Measurements from ENCODE around the gene NSUN4.
"Not testable (repeated sequence)": the region's sequence is repeated elsewhere in the genome, so short reads cannot be mapped to it uniquely, and the experiment has no call there.

The NSUN4 gene

DNA sequence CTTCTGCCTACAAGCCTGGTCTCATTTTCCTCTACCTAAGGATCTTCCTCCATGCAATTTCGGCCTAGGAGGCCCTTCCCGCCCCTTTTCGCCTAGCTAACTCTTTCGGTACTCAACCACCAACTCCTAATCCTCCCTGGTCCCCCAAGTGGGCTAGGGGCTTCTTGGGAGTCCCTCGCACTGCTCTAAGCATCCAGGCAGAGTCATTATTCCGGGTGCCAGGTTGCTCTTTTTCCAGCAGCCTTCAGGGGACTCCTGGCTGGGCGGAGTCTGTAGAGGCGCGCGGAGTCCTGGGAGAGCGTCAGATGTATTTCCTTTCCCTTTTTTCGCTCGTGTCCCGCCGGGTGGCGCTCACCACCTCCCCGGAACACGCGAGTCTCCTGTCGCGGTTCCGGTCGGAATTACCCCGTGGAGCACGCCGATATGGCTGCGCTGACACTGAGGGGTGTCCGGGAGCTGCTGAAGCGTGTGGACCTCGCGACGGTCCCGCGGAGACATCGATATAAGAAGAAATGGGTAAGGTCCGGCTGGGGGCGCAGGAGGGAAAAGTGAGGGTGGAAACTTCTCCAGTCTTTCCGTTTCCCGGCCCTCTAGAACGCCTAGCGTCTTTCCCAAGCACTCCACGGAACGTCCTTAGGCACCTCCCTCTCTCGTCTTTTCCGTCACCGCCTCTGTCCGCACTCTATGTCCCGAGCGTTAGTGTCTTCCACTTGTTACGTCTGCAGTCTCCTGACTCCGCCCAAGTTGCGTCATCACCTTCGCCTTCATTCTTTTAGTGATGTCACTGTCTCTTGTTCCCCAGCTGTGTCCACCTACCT lies at the start of gene NSUN4:
NSUN4 (plus strand) TSS at position 404 of the 818 bp plus-strand sequence; CDS start at position 424, 20 bp downstream.
- peak; percentile 64 for DNase-seq (ENCODE audit: low read depth, low spot score)
- H3K27ac ChIP-seq: peak within 1 kb of the TSS; percentile 95

GRCh38 chr1:46295306-46295705 lies 45.3 kb upstream of the NSUN4 start:
- DNase-seq (ENCODE audit: low read depth, low spot score): no peak
- no peak overlapping the region for H3K27ac ChIP-seq

- DNase-seq (ENCODE audit: low read depth, low spot score): no peak
These were observed 42.2 kb upstream of the NSUN4 start for GRCh38 chr1:46298387-46298786.

DNA sequence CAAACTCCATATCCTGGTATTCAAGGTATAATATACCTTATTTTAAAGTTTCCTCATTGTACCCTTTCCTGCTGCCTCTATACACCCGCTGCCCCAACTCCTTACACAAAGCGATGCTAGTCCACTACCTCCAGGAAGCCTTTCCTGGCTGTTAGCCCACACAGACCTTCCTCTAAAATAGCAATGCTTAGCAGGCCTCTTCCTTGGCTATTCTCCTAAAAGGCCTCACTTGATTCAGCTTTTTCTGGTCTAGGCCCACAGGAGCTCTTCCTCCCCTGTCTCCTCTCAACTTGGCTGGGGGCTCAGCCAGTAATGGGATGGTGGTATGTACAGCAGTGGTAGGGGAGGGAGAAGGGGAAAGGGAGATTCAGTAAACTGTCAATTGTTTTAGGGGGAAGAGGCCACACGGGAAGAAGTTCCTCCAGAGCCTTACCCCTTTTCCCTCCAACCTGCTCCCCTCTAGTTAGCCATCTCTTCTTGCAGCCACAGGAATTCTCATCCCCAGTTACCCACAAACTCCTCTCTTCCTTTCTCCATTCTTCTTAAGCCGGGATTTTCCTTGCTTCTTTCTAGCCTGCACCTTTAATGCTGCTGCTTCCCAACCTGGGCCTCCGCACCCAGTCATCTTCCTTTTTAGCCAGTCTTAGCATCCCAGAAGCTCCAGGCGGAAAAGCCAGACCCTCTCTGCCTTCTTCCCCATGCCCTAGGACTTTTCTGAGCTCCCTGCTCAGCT lies 39.8 kb upstream of the NSUN4 start:
- DNase-seq (ENCODE audit: low read depth, low spot score): no peak
- peak overlapping the region; percentile 85 for H3K27ac ChIP-seq

More at GRCh38 chr1:46298387-46298786, 42.2 kb upstream of the NSUN4 start:
- no peak overlapping the region for H3K27ac ChIP-seq

- no peak for DNase-seq (ENCODE audit: low read depth, low spot score)
- H3K27ac ChIP-seq: peak overlapping the region; percentile 85
These were observed 39.2 kb upstream of the NSUN4 start for GRCh38 chr1:46301406-46301807.

GRCh38 chr1:46301808-46302640 lies 38.6 kb upstream of the NSUN4 start:
- no peak for DNase-seq (ENCODE audit: low read depth, low spot score)
- H3K27ac ChIP-seq: peak overlapping the region; percentile 85

DNA sequence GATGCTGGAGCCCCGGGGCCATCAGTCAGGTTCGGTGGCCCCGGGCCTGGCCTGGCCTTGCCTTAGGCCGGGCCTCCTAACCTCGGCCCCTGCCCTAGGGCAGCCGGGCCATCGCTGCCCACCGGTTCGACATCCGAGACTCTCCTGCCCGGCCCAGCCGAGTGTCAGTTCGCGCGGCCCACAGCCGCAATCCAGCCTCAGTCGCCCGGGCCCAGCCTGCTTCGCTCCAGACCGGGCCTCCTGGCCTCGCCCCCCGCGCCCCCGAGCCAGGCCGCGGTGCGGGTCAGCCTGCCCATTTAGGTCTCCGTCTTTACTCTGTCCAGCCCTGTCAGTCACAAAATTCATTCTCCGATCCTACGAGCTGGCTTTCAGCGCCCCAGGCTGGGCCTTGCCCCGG lies 38.0 kb upstream of the NSUN4 start:
- H3K27ac ChIP-seq: peak overlapping the region; percentile 85
- no peak for DNase-seq (ENCODE audit: low read depth, low spot score)

DNA sequence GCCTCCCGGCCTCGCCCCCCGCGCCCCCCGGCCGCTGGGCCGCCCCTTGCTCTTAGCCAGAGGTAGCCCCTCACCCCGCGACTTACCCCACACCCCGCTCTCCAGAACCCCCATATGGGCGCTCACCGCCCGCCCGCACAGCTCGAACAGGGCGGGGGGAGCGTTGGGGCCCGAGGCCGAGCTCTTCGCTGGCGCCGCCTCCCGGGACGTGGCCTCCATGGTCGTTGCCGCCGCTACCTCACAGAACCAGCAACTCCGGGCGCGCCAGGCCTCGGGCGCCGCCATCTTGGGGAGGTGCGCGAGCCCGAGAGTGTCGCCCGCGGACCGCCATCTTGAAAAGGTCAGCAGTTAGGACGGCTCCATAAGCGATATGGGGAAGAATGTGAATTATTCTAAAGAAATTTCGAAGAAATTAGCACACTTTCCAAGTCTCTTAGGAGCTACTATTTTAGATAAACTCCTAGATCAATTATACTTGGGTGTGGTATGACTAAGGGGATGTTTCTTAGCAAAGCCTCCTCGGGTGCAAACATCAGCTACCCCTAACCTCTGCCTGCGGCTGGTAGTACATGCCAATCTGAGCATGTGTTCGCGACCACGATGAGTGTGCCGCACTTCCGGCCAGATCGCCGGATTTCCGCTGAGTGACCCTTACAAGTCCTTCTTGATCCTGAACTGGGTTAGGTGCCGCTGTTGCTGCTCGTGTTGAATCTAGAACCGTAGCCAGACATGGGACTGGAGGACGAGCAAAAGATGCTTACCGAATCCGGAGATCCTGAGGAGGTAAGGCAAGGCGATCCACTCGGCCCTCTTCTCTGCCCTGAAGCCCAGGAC lies 37.4 kb upstream of the NSUN4 start, which contains the start of the genes LRRC41 and UQCRH:
LRRC41 (minus strand) TSS at position 579 of the 834 bp plus-strand sequence; CDS start at position 285, 294 bp downstream.
UQCRH (plus strand) TSS at position 661 of the 834 bp plus-strand sequence; CDS start at position 730, 69 bp downstream.
- H3K27ac ChIP-seq: peak within 1 kb of the TSS; percentile 85
- DNase-seq (ENCODE audit: low read depth, low spot score): peak; percentile 79

DNA sequence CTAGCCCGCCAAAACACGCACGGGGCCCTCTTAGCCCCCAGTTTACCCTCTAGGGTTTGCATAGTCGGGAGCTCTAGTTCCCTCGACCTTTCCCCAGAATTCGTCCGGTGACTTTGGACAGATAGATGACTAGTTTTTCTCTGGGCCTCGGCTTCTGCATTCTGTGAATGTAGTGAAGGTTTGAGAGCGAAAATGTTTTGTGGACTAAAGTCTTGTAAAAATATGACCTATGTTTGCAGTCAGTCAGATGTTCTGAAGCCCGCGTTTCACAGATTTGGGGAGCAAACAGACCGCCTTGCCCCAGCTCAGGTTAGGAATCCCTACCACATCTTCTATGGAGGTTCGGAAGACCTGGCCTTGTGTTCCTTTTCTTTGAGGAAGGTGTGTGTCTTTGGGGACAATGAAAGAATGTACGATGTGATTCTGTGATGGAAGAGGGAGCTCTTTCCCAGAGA lies 36.7 kb upstream of the NSUN4 start:
- DNase-seq (ENCODE audit: low read depth, low spot score): no peak
- peak overlapping the region; percentile 85 for H3K27ac ChIP-seq

DNA sequence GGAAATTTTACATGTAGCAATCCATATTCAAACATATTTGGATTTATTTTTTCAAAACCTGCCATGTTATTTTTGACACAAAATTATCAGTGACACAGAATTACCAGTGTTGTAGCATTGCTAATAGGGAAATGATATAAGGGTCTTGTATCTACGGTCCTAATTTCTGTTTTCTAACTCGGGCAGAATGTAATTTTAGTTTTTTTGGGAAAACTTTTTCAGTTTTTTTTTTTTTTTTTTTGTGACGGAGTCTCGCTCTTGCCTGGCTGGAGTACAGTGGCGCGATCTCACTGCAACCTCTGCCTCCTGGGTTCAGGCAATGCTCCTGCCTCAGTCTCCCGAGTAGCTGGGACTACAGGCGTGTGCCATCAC lies 34.5 kb upstream of the NSUN4 start:
- H3K27ac ChIP-seq: no peak overlapping the region
- DNase-seq (ENCODE audit: low read depth, low spot score): no peak

DNA sequence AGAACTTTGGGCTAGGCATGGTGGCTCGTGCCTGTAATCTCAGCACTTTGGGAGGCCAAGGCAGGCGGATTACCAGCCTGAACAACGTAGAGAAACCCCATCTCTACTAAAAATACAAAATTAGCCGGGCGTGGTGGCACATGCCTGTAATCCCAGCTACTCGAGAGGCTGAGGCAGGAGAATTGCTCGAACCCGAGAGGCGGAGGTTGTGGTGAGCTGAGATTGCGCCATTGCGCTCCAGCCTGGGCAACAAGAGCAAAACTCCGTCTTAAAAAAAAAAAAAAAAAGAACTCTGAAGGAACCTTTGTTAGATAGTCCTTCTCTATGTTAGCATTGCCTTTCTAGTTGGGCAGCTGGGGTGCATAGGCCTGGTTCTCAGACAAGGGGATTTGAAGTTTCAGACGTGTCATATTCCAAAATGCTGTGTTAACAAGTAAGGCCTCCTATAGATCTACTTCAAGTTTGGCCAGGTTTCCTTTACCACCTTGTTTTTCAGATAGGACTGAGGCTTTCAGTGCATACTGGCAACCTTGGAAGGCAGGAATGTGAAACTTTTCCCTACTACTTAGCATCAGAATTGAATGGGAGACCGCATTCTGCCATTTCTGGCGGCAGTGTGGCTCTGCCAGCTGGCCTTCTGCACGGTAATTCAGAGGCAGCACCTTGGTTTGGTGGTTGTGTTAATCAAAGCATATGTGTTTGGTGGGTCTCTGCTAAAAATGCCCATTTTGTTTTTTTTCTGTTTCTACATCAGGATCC lies 31.0 kb upstream of the NSUN4 start:
- no peak overlapping the region for H3K27ac ChIP-seq
- DNase-seq (ENCODE audit: low read depth, low spot score): no peak

- H3K27ac ChIP-seq: no peak overlapping the region
- no peak for DNase-seq (ENCODE audit: low read depth, low spot score)
These were observed 30.3 kb upstream of the NSUN4 start for GRCh38 chr1:46310321-46310720.

DNA sequence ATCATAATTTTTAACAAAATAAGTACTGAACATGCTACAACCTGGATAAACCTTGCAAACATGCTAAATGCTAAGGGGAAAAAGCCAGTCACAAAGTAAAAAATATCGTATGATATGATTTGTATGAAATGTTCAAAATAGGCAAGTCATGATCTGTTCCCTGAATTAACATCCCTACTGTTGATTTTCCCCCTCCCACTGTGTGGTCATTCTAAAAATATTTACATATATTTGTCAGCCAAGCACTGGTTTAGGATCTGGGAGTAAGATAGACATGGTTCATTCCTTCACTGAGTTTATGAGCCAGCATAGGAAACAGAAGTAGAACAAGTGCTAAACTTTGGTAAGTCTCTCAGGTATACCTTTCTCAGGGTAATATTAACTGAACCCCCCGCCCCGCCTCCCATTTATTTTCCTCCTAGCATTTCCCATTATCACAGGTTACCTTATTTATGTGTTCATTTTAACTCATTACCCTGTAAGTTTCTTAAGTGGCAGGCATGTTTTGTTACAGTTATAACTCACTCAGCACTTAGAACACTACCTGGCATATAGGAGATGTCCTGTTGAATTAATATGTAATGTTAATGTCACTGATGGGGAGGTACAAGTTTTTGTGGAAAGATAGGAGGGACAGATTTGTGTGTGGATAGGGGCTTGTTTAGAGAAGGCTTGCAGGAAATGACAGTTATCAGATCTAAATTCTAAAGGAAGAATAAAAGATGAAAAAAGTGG lies 24.8 kb upstream of the NSUN4 start:
- DNase-seq (ENCODE audit: low read depth, low spot score): no peak
- H3K27ac ChIP-seq: peak overlapping the region; percentile 33

- no peak overlapping the region for H3K27ac ChIP-seq
- DNase-seq (ENCODE audit: low read depth, low spot score): no peak
These were observed 23.3 kb upstream of the NSUN4 start for GRCh38 chr1:46317323-46317722.

DNA sequence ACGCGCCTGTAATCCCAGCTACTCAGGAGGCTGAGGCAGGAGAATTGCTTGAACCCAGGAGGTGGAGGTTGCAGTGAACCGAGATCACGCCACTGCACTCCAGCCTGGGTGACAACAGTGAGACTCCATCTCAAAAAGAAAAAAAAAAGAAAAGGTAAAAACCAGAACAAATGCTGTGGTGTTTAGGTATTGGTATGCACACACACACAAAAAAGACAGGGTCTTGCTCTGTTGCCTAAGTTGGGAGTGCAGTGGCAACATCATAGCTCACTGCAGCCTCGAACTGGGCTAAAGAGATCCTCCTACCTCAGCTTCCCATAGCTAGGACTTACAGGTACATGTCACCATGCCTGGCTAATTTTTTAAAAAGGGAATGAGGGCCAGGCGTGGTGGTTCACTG lies 21.3 kb upstream of the NSUN4 start:
- DNase-seq (ENCODE audit: low read depth, low spot score); H3K27ac ChIP-seq: not testable (repeated sequence)

DNA sequence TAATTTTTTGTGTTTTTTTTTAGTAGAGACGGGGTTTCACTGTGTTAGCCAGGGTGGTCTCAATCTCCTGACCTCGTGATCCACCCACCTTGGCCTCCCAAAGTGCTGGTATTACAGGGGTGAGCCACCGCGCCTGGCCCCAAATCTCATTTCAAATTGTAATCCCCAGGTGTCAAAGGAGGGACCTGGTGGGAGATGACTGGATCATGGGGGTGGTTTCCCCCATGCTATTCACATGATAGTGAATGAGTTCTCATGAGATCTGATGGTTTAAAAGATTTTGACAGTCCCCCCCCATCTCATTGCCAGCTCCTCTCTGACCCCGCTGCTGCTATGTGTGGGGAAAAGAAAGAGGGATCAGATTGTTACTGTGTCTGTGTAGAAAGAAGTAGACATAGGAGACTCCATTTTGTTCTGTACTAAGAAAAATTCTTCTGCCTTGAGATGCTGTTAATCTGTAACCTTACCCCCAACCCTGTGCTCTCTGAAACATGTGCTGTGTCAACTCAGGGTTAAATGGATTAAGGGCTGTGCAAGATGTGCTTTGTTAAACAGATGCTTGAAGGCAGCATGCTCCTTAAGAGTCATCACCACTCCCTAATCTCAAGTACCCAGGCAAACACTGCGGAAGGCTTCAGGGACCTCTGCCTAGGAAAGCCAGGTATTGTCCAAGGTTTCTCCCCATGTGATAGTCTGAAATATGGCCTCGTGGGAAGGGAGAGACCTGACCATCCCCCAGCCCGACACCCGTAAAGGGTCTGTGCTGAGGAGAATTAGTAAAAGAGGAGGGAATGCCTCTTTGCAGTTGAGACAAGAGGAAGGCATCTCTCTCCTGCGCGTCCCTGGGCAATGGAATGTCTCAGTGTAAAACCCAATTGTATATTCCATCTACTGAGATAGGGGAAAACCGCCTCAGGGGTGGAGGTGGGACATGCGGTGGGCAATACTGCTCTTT lies 20.4 kb upstream of the NSUN4 start:
- DNase-seq (ENCODE audit: low read depth, low spot score): not testable (repeated sequence)

DNA sequence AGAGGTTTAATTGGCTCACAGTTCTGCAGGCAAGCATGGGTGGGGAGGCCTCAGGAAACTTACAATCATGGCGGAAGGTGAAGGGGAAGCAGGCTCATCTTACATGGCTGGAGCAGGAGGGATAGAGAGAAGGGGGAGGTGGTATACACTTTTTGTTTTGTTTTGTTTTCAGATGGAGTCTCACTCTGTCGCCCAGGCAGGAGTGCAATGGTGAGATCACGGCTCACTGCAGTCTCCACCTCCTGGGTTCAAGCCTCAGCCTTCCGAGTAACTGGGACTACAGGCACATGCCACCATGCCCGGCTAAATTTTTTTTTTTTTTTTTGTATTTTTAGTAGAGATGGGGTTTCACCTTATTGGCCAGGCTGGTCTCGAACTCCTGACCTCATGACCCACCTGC lies 18.4 kb upstream of the NSUN4 start:
- not testable (repeated sequence) for DNase-seq (ENCODE audit: low read depth, low spot score)

More for the DNA sequence above, 20.4 kb upstream of the NSUN4 start:
- H3K27ac ChIP-seq: not testable (repeated sequence)

More for the DNA sequence above, 18.4 kb upstream of the NSUN4 start:
- not testable (repeated sequence) for H3K27ac ChIP-seq
